KMS-11 (cell line): ENCODE data around the gene NCF4.

Experiments used
- H2AFZ ChIP-seq: fragments of 200-600 bp; sonication (generic); 2 replicates; pipeline ENCODE4 v1.6.1; 2016; ENCODE audit warnings: antibody characterized with exemption, mixed run types, low read depth
- H3K27ac ChIP-seq: fragments of 200-600 bp; sonication (generic); 2 replicates; pipeline ENCODE4 v1.6.1; 2016; ENCODE audit warnings: mild to moderate bottlenecking, mixed run types
- H3K27me3 ChIP-seq: fragments of 200-600 bp; sonication (generic); 2 replicates; pipeline ENCODE4 v1.6.1; 2017; ENCODE audit warnings: mild to moderate bottlenecking, low read depth, mixed run types, moderate library complexity; ENCODE audit not compliant: insufficient read depth
- H3K36me3 ChIP-seq: fragments of 200-600 bp; sonication (generic); 2 replicates; pipeline ENCODE4 v1.6.1; 2017; ENCODE audit warnings: mild to moderate bottlenecking, mixed run types; ENCODE audit not compliant: insufficient read depth
- H3K4me1 ChIP-seq: fragments of 200-600 bp; sonication (generic); 2 replicates; pipeline ENCODE4 v1.6.1; 2016; ENCODE audit warnings: mild to moderate bottlenecking, low read depth, mixed run types; ENCODE audit not compliant: poor library complexity, severe bottlenecking
- H3K4me2 ChIP-seq: fragments of 200-600 bp; sonication (generic); 2 replicates; pipeline ENCODE4 v1.7.0; 2016; ENCODE audit warnings: mild to moderate bottlenecking, mixed run types
- H3K4me3 ChIP-seq: fragments of 200-600 bp; sonication (generic); IDR thresholded peaks from 2 replicates; pipeline ENCODE4 v1.6.1; 2017; ENCODE audit warnings: low read depth, low read length, mixed read lengths; ENCODE audit not compliant: insufficient read depth
- H3K79me2 ChIP-seq: fragments of 200-600 bp; sonication (generic); 2 replicates; pipeline ENCODE4 v1.6.1; 2016; ENCODE audit warnings: low read depth, mixed run types; ENCODE audit not compliant: insufficient read depth
- H3K9ac ChIP-seq: fragments of 200-600 bp; sonication (generic); 2 replicates; pipeline ENCODE4 v1.6.1; 2016; ENCODE audit warnings: mild to moderate bottlenecking, mixed run types
- H4K20me1 ChIP-seq: fragments of 200-600 bp; sonication (generic); 2 replicates; pipeline ENCODE4 v1.6.1; 2016; ENCODE audit warnings: mild to moderate bottlenecking, mixed run types; ENCODE audit not compliant: insufficient read depth
- CTCF ChIP-seq: fragments of 200-600 bp; sonication (generic); conservative IDR thresholded peaks from 2 replicates; pipeline ENCODE4 v1.6.1; 2017; ENCODE audit warnings: low read depth, mild to moderate bottlenecking, antibody characterized with exemption, low read length, moderate library complexity, mixed read lengths

The NCF4 gene

GRCh38 chr22:36826262-36826661 lies 34.5 kb upstream of the NCF4 start:
- no peak overlapping the region for H3K4me2 ChIP-seq
- H4K20me1 ChIP-seq = no peaks in the 10 kb centered on the region
- H3K4me1 ChIP-seq = no peaks in the 10 kb centered on the region
- H2AFZ ChIP-seq = no peak overlapping the region
- no peak overlapping the region for H3K4me3 ChIP-seq
- H3K27me3 ChIP-seq = peaks cover 64% of the 10 kb centered on the region
- H3K9ac ChIP-seq = no peak overlapping the region
- no peaks in the 10 kb centered on the region for H3K36me3 ChIP-seq
- H3K79me2 ChIP-seq = no peaks in the 10 kb centered on the region
- TF ChIP-seq CTCF = no peak
- H3K27ac ChIP-seq = no peak overlapping the region

- H2AFZ ChIP-seq = no peak overlapping the region
- no peak for TF ChIP-seq CTCF
- no peaks in the 10 kb centered on the region for H3K36me3 ChIP-seq
- H3K9ac ChIP-seq = no peak overlapping the region
- no peaks in the 10 kb centered on the region for H3K4me1 ChIP-seq
- H3K27ac ChIP-seq = no peak overlapping the region
- no peaks in the 10 kb centered on the region for H3K79me2 ChIP-seq
- no peak overlapping the region for H3K4me2 ChIP-seq
- H3K4me3 ChIP-seq = no peak overlapping the region
- no peaks in the 10 kb centered on the region for H4K20me1 ChIP-seq
- H3K27me3 ChIP-seq = peaks cover 60% of the 10 kb centered on the region
Measured at GRCh38 chr22:36828815-36829214, 32.0 kb upstream of the NCF4 start.

- no peak overlapping the region for H3K27ac ChIP-seq
- H3K4me2 ChIP-seq = no peak overlapping the region
- H2AFZ ChIP-seq = no peak overlapping the region
- H4K20me1 ChIP-seq = no peaks in the 10 kb centered on the region
- TF ChIP-seq CTCF = no peak
- H3K36me3 ChIP-seq = no peaks in the 10 kb centered on the region
- H3K4me1 ChIP-seq = no peaks in the 10 kb centered on the region
- H3K27me3 ChIP-seq = peaks cover 61% of the 10 kb centered on the region
- H3K4me3 ChIP-seq = no peak overlapping the region
- no peaks in the 10 kb centered on the region for H3K79me2 ChIP-seq
- H3K9ac ChIP-seq = no peak overlapping the region
Measured at GRCh38 chr22:36829370-36830002, 31.3 kb upstream of the NCF4 start.

- no peaks in the 10 kb centered on the region for H3K36me3 ChIP-seq
- H4K20me1 ChIP-seq = no peaks in the 10 kb centered on the region
- no peak overlapping the region for H3K27ac ChIP-seq
- H3K4me2 ChIP-seq = no peak overlapping the region
- no peak for TF ChIP-seq CTCF
- H3K4me1 ChIP-seq = no peaks in the 10 kb centered on the region
- no peak overlapping the region for H2AFZ ChIP-seq
- no peak overlapping the region for H3K4me3 ChIP-seq
- peaks cover 67% of the 10 kb centered on the region for H3K27me3 ChIP-seq
- H3K79me2 ChIP-seq = no peaks in the 10 kb centered on the region
- no peak overlapping the region for H3K9ac ChIP-seq
Measured at GRCh38 chr22:36830601-36831000, 30.2 kb upstream of the NCF4 start.
